Caco-2 (cell line): ENCODE measurements around the gene ADAM11. TPM values are rescaled to one million over a fixed set of nuclear protein-coding genes. Genes with fewer than 3 reads are reported as not detected.

Experiments used
- BruUV-seq: library from RNA; stranded (reverse); fragments of 400-500 nt; replicated peaks from 2 replicates; lab custom pipeline; 2021; lab: Mats Ljungman, UMichigan
- CTCF ChIA-PET: fragments of 300-600 bp; sonication (Branson Sonifier 250); formaldehyde crosslinking; loops from one replicate; lab custom pipeline; 2022; ENCODE audit warnings: antibody characterized with exemption; lab: Charles Lee
- POLR2A ChIA-PET: fragments of 300-600 bp; sonication (Branson Sonifier 250); formaldehyde crosslinking; loops from one replicate; lab custom pipeline; 2022; ENCODE audit warnings: antibody characterized with exemption; lab: Charles Lee
- DNase-seq, 2 experiments: peaks; one replicate each; pipeline versions ENCODE4 v3.0.0 to v3.0.0-alpha.2; 2020 to 2022
- H3K27me3 ChIP-seq: replicated peaks from 2 replicates; pipeline ENCODE4 v1.6.0; 2011; ENCODE audit warnings: low read length; ENCODE audit not compliant: control insufficient read depth, insufficient read depth
- H3K36me3 ChIP-seq: 2 replicates; pipeline ENCODE4 v1.5.1; 2011; ENCODE audit warnings: low read length; ENCODE audit not compliant: control insufficient read depth, insufficient read depth
- H3K4me1 ChIP-seq: fragments of 250-450 bp; sonication (Bioruptor Pico); 2 replicates; pipeline ENCODE4 v1.5.1; 2020; ENCODE audit warnings: mild to moderate bottlenecking
- H3K4me3 ChIP-seq: 2 replicates; pipeline ENCODE4 v1.5.1; 2011; ENCODE audit warnings: low read depth, mild to moderate bottlenecking, control low read depth, low read length
- H3K9me3 ChIP-seq: fragments of 250-450 bp; sonication (Bioruptor Pico); 2 replicates; pipeline ENCODE4 v1.5.1; 2020; ENCODE audit warnings: mild to moderate bottlenecking, moderate library complexity
- H3K27ac Mint-ChIP-seq: one replicate; pipeline ENCODE4 v1.8.0; 2022; ENCODE audit warnings: mixed read lengths; ENCODE audit not compliant: unreplicated experiment
- H3K27me3 Mint-ChIP-seq: one replicate; pipeline ENCODE4 v1.8.0; 2022; ENCODE audit warnings: mixed read lengths; ENCODE audit not compliant: insufficient read depth, unreplicated experiment
- H3K36me3 Mint-ChIP-seq: one replicate; pipeline ENCODE4 v1.8.0; 2022; ENCODE audit warnings: mild to moderate bottlenecking, mixed read lengths; ENCODE audit not compliant: insufficient read depth, unreplicated experiment
- H3K4me1 Mint-ChIP-seq: one replicate; pipeline ENCODE4 v1.8.0; 2022; ENCODE audit warnings: low read depth, mixed read lengths; ENCODE audit not compliant: unreplicated experiment
- H3K4me3 Mint-ChIP-seq: one replicate; pipeline ENCODE4 v1.8.0; 2022; ENCODE audit warnings: mild to moderate bottlenecking, moderate library complexity, mixed read lengths; ENCODE audit not compliant: unreplicated experiment
- H3K9me3 Mint-ChIP-seq: one replicate; pipeline ENCODE4 v1.8.0; 2022; ENCODE audit warnings: mixed read lengths; ENCODE audit not compliant: unreplicated experiment
- CTCF ChIP-seq, 2 experiments: fragments of 200-600 bp in 1 of 2; IDR thresholded peaks; 1 replicate in 1 of 2; 2 replicates in 1 of 2; pipeline versions ENCODE4 v1.5.1 to v1.8.0; 2011 to 2022; ENCODE audit warnings: antibody characterized with exemption in 1 of 2, control low read depth in 1 of 2, inconsistent platforms in 1 of 2, low read depth in 1 of 2, low read length in 1 of 2, mild to moderate bottlenecking in 1 of 2, moderate library complexity in 1 of 2; ENCODE audit not compliant: insufficient read depth in 1 of 2, severe bottlenecking in 1 of 2, unreplicated experiment in 1 of 2
- intact Hi-C: fragments of 100-400 bp; cut with micrococcal nuclease; formaldehyde crosslinking; loops from one replicate; pipeline ENCODE4 v1.10.0; 2022; ENCODE audit not compliant: unreplicated experiment
- total RNA-seq: library from RNA; stranded (reverse); gene quantifications from 2 replicates; pipeline ENCODE4 v1.2.3, GENCODE V29; 2022

The ADAM11 gene
- total RNA-seq, 1 experiment from 2014 or later: 1.9 TPM

- no TSS peak for BruUV-seq
- ChIA-PET POLR2A (no interaction called here), CTCF (no interaction called here)
- no peak overlapping the region for H3K4me3 ChIP-seq
- H3K9me3 Mint-ChIP-seq: no peaks in the 10 kb centered on the region
- intact Hi-C loops: no loop called here
- peaks cover 37% of the 10 kb centered on the region for H3K36me3 Mint-ChIP-seq
- no peak for DNase-seq
- H3K36me3 ChIP-seq: peaks cover 2% of the 10 kb centered on the region
- H3K27me3 ChIP-seq: no peaks in the 10 kb centered on the region
- H3K9me3 ChIP-seq: no peaks in the 10 kb centered on the region
- H3K27me3 Mint-ChIP-seq: no peaks in the 10 kb centered on the region
- no peak overlapping the region for H3K4me3 Mint-ChIP-seq
- no peak overlapping the region for H3K27ac Mint-ChIP-seq
- no peak for TF ChIP-seq CTCF (IDR thresholded peaks at IDR 0.05; ENCODE audit: insufficient read depth in 1 of 2, low read depth in 1 of 2, low read length in 1 of 2, severe bottlenecking in 1 of 2, unreplicated experiment in 1 of 2)
- H3K4me1 ChIP-seq: no peaks in the 10 kb centered on the region
- no peaks in the 10 kb centered on the region for H3K4me1 Mint-ChIP-seq
These were observed 45.7 kb downstream of the ADAM11 start for GRCh38 chr17:44804302-44805089.

- Histone ChIP-seq H3K4me3 (no peak overlapping the region), H3K27me3 (no peaks in the 10 kb centered on the region), H3K9me3 (no peaks in the 10 kb centered on the region), H3K36me3 (peaks cover 2% of the 10 kb centered on the region), H3K4me1 (no peaks in the 10 kb centered on the region)
- Mint-ChIP-seq H3K27me3 (no peaks in the 10 kb centered on the region), H3K9me3 (no peaks in the 10 kb centered on the region), H3K4me3 (no peak overlapping the region), H3K36me3 (peaks cover 26% of the 10 kb centered on the region), H3K27ac (no peak overlapping the region), H3K4me1 (no peaks in the 10 kb centered on the region)
- intact Hi-C loops: no loop called here
- ChIA-PET CTCF (interaction anchor here (0.7 kb wide), 1 partner anchor 23 kb away, joined by 3 read pairs; no protein-coding TSS in a partner anchor), POLR2A (no interaction called here)
- DNase-seq: no peak
- BruUV-seq: no TSS peak
- TF ChIP-seq CTCF (IDR thresholded peaks at IDR 0.05; ENCODE audit: insufficient read depth in 1 of 2, low read depth in 1 of 2, low read length in 1 of 2, severe bottlenecking in 1 of 2, unreplicated experiment in 1 of 2): no peak
These were observed 48.5 kb downstream of the ADAM11 start for GRCh38 chr17:44807093-44807816.

- Mint-ChIP-seq H3K4me1 (no peaks in the 10 kb centered on the region), H3K9me3 (no peaks in the 10 kb centered on the region), H3K4me3 (no peak overlapping the region), H3K27me3 (no peaks in the 10 kb centered on the region), H3K27ac (no peak overlapping the region), H3K36me3 (peaks cover 21% of the 10 kb centered on the region)
- DNase-seq: no peak
- CTCF ChIA-PET: interaction anchor here (0.7 kb wide), 1 partner anchor 23 kb away, joined by 3 read pairs; no protein-coding TSS in a partner anchor
- Histone ChIP-seq H3K4me3 (no peak overlapping the region), H3K9me3 (no peaks in the 10 kb centered on the region), H3K36me3 (peaks cover 2% of the 10 kb centered on the region), H3K27me3 (no peaks in the 10 kb centered on the region), H3K4me1 (no peaks in the 10 kb centered on the region)
- POLR2A ChIA-PET: no interaction called here
- TF ChIP-seq CTCF (IDR thresholded peaks at IDR 0.05; ENCODE audit: insufficient read depth in 1 of 2, low read depth in 1 of 2, low read length in 1 of 2, severe bottlenecking in 1 of 2, unreplicated experiment in 1 of 2): no peak
- BruUV-seq: no TSS peak
- intact Hi-C loops: no loop called here
These were observed 49.0 kb downstream of the ADAM11 start for GRCh38 chr17:44807817-44808155.
